SK-N-SH (cell line): Measurements from ENCODE around the gene LRMDA. TPM values are rescaled to one million over a fixed set of nuclear protein-coding genes. Genes with fewer than 3 reads are reported as not detected.

ENCODE experiments used
- CTCF ChIA-PET: fragments of 300-600, 350-600 bp; formaldehyde crosslinking; extraction: SDS; loops from one replicate; lab custom pipeline; 2021; lab: Yijun Ruan, JAX
- POLR2A ChIA-PET: fragments of 350-600 bp; sonication (Branson Sonifier 250); formaldehyde crosslinking; extraction: SDS; loops from one replicate; lab custom pipeline; 2020; ENCODE audit warnings: antibody characterized with exemption, inconsistent platforms; lab: Yijun Ruan, JAX
- DNase-seq: peaks from one replicate; pipeline ENCODE4 v3.0.0; 2012
- H2AFZ ChIP-seq: fragments of 200-600 bp; sonication (generic); 2 replicates; pipeline ENCODE4 v1.8.1; 2016; ENCODE audit warnings: antibody characterized with exemption, mild to moderate bottlenecking, low read depth
- H3F3A ChIP-seq: fragments of 200-600 bp; sonication (generic); replicated peaks from 2 replicates; pipeline ENCODE3; 2016; ENCODE audit warnings: antibody characterized with exemption, mild to moderate bottlenecking; ENCODE audit not compliant: insufficient read depth
- H3K27ac ChIP-seq, 2 experiments: fragments of 200-500 bp in 1 of 2; fragments of 200-600 bp in 1 of 2; sonication (Bioruptor generic) in 1 of 2; sonication (generic), shearing (Covaris generic) in 1 of 2; 2 replicates each; pipeline versions ENCODE4 v1.5.1 to v1.6.1; 2014 to 2016; ENCODE audit warnings: low read depth in 2 of 2, inconsistent platforms in 1 of 2, low read length in 1 of 2, mild to moderate bottlenecking in 1 of 2, mixed read lengths in 1 of 2
- H3K27me3 ChIP-seq: fragments of 200-600 bp; sonication (generic), shearing (Covaris generic); 2 replicates; pipeline ENCODE4 v1.6.1; 2016; ENCODE audit warnings: mixed run types; ENCODE audit not compliant: insufficient read depth
- H3K36me3 ChIP-seq, 2 experiments: fragments of 200-500 bp in 1 of 2; fragments of 200-600 bp in 1 of 2; sonication (Bioruptor generic) in 1 of 2; sonication (generic) in 1 of 2; replicated peaks in 1 of 2; 2 replicates each; pipeline versions ENCODE3 to v1.5.1; 2014 to 2016; ENCODE audit warnings: low read length in 1 of 2, mild to moderate bottlenecking in 1 of 2; ENCODE audit not compliant: insufficient read depth in 2 of 2, control insufficient read depth in 1 of 2
- H3K4me1 ChIP-seq, 2 experiments: fragments of 200-500 bp in 1 of 2; fragments of 200-600 bp in 1 of 2; sonication (Bioruptor generic) in 1 of 2; sonication (generic), shearing (Covaris generic) in 1 of 2; 2 replicates each; pipeline versions ENCODE4 v1.5.1 to v1.6.1; 2014 to 2016; ENCODE audit warnings: low read depth in 1 of 2, low read length in 1 of 2, mixed run types in 1 of 2; ENCODE audit not compliant: insufficient read depth in 2 of 2, control insufficient read depth in 1 of 2
- H3K4me2 ChIP-seq: fragments of 200-600 bp; sonication (generic), shearing (Covaris generic); 2 replicates; pipeline ENCODE4 v1.6.1; 2017; ENCODE audit warnings: mixed run types
- H3K4me3 ChIP-seq, 2 experiments: fragments of 200-500 bp in 1 of 2; fragments of 200-600 bp in 1 of 2; sonication (Bioruptor generic) in 1 of 2; sonication (generic), shearing (Covaris generic) in 1 of 2; 2 replicates each; pipeline versions ENCODE4 v1.5.1 to v1.8.1; 2014 to 2016; ENCODE audit warnings: low read depth in 2 of 2, inconsistent platforms in 1 of 2, low read length in 1 of 2, mild to moderate bottlenecking in 1 of 2, mixed read lengths in 1 of 2, moderate library complexity in 1 of 2
- H3K79me2 ChIP-seq: fragments of 200-600 bp; sonication (generic); 2 replicates; pipeline ENCODE4 v1.8.1; 2017; ENCODE audit warnings: mild to moderate bottlenecking; ENCODE audit not compliant: insufficient read depth
- H3K9ac ChIP-seq: fragments of 200-600 bp; sonication (generic); 2 replicates; pipeline ENCODE4 v1.6.1; 2017; ENCODE audit warnings: mixed run types
- H3K9me2 ChIP-seq: fragments of 200-600 bp; sonication (generic); 2 replicates; pipeline ENCODE4 v1.6.1; 2017; ENCODE audit warnings: mixed run types
- H3K9me3 ChIP-seq: fragments of 200-600 bp; sonication (generic); 2 replicates; pipeline ENCODE4 v1.6.1; 2017; ENCODE audit warnings: mixed run types, mild to moderate bottlenecking, moderate library complexity
- H4K20me1 ChIP-seq: fragments of 200-600 bp; sonication (generic); 2 replicates; pipeline ENCODE4 v1.6.1; 2017; ENCODE audit warnings: mild to moderate bottlenecking, mixed run types; ENCODE audit not compliant: insufficient read depth
- CHD2 ChIP-seq: fragments of 150-350 bp; IDR thresholded peaks from 2 replicates; pipeline ENCODE4 v1.6.1; 2018; ENCODE audit warnings: low read length; ENCODE audit not compliant: partially characterized antibody
- FOSL2 ChIP-seq: IDR thresholded peaks from 2 replicates; pipeline ENCODE4 v1.4.0; 2012; ENCODE audit warnings: low read depth, mild to moderate bottlenecking, moderate library complexity, borderline replicate concordance
- GABPA ChIP-seq: IDR thresholded peaks from 2 replicates; pipeline ENCODE4 v1.4.0; 2012; ENCODE audit warnings: low read depth, mild to moderate bottlenecking
- JUND ChIP-seq: IDR thresholded peaks from 2 replicates; pipeline ENCODE4 v1.4.0; 2012
- RAD21 ChIP-seq: IDR thresholded peaks from 2 replicates; pipeline ENCODE4 v1.6.1; 2012; ENCODE audit warnings: mild to moderate bottlenecking, low read length
- RCOR1 ChIP-seq: fragments of 150-350 bp; IDR thresholded peaks from 2 replicates; pipeline ENCODE4 v1.6.1; 2017; ENCODE audit warnings: antibody characterized with exemption, low read length
- RFX5 ChIP-seq: IDR thresholded peaks from 2 replicates; pipeline ENCODE4 v1.6.1; 2012; ENCODE audit warnings: mild to moderate bottlenecking, improper control_type of control experiment, low read length
- RXRA ChIP-seq: IDR thresholded peaks from 2 replicates; pipeline ENCODE4 v1.4.0; 2012; ENCODE audit warnings: low read depth, mild to moderate bottlenecking, borderline replicate concordance
- SIN3A ChIP-seq: IDR thresholded peaks from 2 replicates; pipeline ENCODE4 v1.6.1; 2012; ENCODE audit warnings: low read depth, mild to moderate bottlenecking, low read length, moderate library complexity, borderline replicate concordance
- TAF1 ChIP-seq: IDR thresholded peaks from 2 replicates; pipeline ENCODE4 v1.6.1; 2012; ENCODE audit warnings: low read depth, mild to moderate bottlenecking, low read length, moderate library complexity, borderline replicate concordance
- WGBS: methylation state at CpG from one replicate; pipeline ENCODE4 v1.1.6; 2017; ENCODE audit warnings: low lambda C conversion rate; 5-methylcytosine and 5-hydroxymethylcytosine counted together
- polyA plus RNA-seq, 3 experiments: library from polyadenylated mRNA; depleted of rRNA; stranded (reverse); fragments of >200 nt; gene quantifications; 2 replicates each; pipeline ENCODE4 v1.2.3, GENCODE V29; 2012
- TF ChIP-seq, protein P1 (sequence below): IDR thresholded peaks from 2 replicates; pipeline ENCODE4; 2012
- TF ChIP-seq, protein P2 (sequence below): fragments of 150-350 bp; IDR thresholded peaks from 2 replicates; pipeline ENCODE4 v1.6.1; 2016; ENCODE audit warnings: mild to moderate bottlenecking, low read depth, low read length

LRMDA gene
- polyA plus RNA-seq, 1 of the 3 experiments (the other 2 are of a cell fraction): 0.95 TPM

DNA sequence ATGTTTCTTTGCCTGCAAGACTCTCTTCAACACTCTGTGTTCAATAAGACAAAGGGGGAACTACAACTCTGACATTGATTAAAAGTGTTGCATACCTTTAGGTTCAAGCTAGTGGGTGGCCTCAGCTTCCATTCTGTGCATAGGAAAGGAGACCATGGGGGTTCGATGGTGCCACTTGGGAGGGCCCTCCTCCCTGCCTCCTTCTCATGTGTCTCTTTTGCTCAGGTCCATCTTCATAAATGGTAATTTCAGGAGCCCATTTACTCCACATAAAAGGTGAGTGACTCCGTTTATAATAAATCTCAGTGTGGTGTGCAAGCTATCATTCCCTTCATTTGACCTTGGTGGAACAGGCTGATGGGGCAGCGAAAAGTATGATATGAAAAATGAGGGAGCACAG is 285.1 kb downstream of the LRMDA start:
- ChIA-PET CTCF (interaction anchor here (1.1 kb wide), 1 partner anchor 10 kb away, joined by 3 read pairs; no protein-coding TSS in a partner anchor), POLR2A (no interaction called here)
- no peak overlapping the region for H2AFZ ChIP-seq
- H3K4me3 ChIP-seq: no peak overlapping the region
- no peak overlapping the region for H3K9ac ChIP-seq
- no peak for TF ChIP-seq RCOR1
- no peak for TF ChIP-seq RFX5
- no peak for TF ChIP-seq RAD21
- no peak for TF ChIP-seq GABPA
- TF ChIP-seq RXRA: no peak
- TF ChIP-seq TAF1: no peak
- TF ChIP-seq CHD2: no peak
- TF ChIP-seq, protein P1, sequence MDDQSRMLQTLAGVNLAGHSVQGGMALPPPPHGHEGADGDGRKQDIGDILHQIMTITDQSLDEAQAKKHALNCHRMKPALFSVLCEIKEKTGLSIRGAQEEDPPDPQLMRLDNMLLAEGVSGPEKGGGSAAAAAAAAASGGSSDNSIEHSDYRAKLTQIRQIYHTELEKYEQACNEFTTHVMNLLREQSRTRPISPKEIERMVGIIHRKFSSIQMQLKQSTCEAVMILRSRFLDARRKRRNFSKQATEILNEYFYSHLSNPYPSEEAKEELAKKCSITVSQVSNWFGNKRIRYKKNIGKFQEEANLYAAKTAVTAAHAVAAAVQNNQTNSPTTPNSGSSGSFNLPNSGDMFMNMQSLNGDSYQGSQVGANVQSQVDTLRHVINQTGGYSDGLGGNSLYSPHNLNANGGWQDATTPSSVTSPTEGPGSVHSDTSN: no peak
- no peak for TF ChIP-seq SIN3A
- TF ChIP-seq FOSL2: no peak
- TF ChIP-seq JUND: no peak
- no peaks in the 10 kb centered on the region for H3K79me2 ChIP-seq
- H3K27ac ChIP-seq: no peak overlapping the region
- H3K27me3 ChIP-seq: no peaks in the 10 kb centered on the region; the same call in 1 of the 2 replicates
- no peaks in the 10 kb centered on the region for H4K20me1 ChIP-seq
- no peaks in the 10 kb centered on the region for H3K9me2 ChIP-seq
- H3K4me2 ChIP-seq: no peak overlapping the region
- H3K9me3 ChIP-seq: no peaks in the 10 kb centered on the region
- H3F3A ChIP-seq: no peaks in the 10 kb centered on the region
- no peak for DNase-seq
- H3K4me1 ChIP-seq: no peaks in the 10 kb centered on the region
- H3K36me3 ChIP-seq: no peaks in the 10 kb centered on the region
- 62% methylated on average over 3 of the region's 3 CpGs for WGBS

DNA sequence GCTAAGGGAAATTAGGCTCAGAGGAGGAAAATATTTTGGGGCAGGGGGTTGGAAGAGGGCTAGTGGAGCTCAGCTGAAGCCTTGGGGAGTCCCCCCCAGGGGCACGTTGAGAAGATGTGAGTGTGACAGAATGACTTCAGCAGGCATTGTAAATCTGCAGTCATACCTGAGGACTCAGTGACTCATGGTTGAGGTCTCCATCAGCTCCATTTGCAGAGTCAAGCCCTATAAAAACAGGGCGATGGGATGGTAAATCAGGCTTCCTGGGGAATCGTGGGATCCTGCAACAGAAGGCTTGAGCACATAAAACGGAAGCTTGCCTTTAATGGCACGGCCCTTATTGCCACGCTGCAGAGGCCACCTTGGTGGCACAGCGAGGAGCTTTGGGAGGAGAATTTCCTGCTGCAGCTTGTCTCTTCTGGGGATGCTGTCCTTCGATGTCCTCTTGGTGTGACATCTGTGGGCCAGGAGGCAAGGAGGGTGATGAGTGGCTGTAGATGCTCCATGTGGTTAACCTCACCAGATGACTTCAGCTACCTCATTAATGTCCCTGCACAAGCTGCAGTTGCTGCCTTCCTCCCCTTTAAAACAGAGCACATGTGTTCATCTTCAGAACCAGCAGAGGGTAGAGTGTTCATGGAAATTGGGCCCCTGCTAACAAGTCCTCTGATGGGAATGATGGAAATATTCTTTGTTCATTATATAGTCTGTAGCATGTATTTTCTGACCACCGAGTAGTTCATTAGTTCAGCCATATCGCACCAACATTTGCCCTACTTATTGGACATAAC is 285.9 kb downstream of the LRMDA start:
- no peak overlapping the region for H3K4me2 ChIP-seq
- no peak for DNase-seq
- H3K36me3 ChIP-seq: no peaks in the 10 kb centered on the region
- POLR2A ChIA-PET: no interaction called here
- TF ChIP-seq, protein P2, sequence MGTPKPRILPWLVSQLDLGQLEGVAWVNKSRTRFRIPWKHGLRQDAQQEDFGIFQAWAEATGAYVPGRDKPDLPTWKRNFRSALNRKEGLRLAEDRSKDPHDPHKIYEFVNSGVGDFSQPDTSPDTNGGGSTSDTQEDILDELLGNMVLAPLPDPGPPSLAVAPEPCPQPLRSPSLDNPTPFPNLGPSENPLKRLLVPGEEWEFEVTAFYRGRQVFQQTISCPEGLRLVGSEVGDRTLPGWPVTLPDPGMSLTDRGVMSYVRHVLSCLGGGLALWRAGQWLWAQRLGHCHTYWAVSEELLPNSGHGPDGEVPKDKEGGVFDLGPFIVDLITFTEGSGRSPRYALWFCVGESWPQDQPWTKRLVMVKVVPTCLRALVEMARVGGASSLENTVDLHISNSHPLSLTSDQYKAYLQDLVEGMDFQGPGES: no peak
- 0 out of 2 replicates have a peak, but pooled peaks have one; percentile 36 for TF ChIP-seq RAD21
- no peak overlapping the region for H3K4me3 ChIP-seq
- no peaks in the 10 kb centered on the region for H3K9me3 ChIP-seq
- WGBS: 64% methylated on average over 8 of the region's 10 CpGs
- no peaks in the 10 kb centered on the region; the same call in 1 of the 2 replicates for H3K27me3 ChIP-seq
- H4K20me1 ChIP-seq: no peaks in the 10 kb centered on the region
- H3K9ac ChIP-seq: no peak overlapping the region
- no peak overlapping the region for H2AFZ ChIP-seq
- no peaks in the 10 kb centered on the region for H3F3A ChIP-seq
- H3K27ac ChIP-seq: no peak overlapping the region
- no peaks in the 10 kb centered on the region for H3K79me2 ChIP-seq
- CTCF ChIA-PET: interaction anchor here (1.0 to 1.1 kb wide), 2 partner anchors 11 to 319 kb away, joined by 3 to 4 read pairs; no protein-coding TSS in a partner anchor
- no peaks in the 10 kb centered on the region for H3K4me1 ChIP-seq
- H3K9me2 ChIP-seq: no peaks in the 10 kb centered on the region
